GM12801 (cell line): Measurements from ENCODE around the gene SMG6.

Experiments
- TF ChIP-seq, protein P1 (sequence below): IDR thresholded peaks from one replicate; pipeline ENCODE4 v1.5.1; 2011; ENCODE audit warnings: control low read depth; ENCODE audit not compliant: insufficient read length; ENCODE audit errors: extremely low read depth

SMG6 gene

DNA sequence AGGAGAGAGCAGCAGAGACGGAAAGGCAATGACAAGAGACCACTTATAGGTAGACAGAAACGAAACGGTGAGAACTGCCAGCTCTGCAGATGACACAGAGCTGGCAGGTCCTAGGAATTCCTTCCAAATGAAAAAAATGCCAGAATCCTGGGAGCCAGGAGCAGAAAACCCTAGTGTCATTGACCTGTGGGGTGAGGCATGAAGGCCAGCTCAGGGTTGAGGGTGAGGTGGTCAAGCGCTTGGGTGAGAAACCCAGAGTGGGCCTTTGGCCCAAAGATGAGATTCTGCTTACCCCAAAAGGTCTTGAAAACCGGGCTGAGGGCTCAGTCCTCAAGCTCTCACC is 239.5 kb downstream of the SMG6 start:
- TF ChIP-seq, protein P1, sequence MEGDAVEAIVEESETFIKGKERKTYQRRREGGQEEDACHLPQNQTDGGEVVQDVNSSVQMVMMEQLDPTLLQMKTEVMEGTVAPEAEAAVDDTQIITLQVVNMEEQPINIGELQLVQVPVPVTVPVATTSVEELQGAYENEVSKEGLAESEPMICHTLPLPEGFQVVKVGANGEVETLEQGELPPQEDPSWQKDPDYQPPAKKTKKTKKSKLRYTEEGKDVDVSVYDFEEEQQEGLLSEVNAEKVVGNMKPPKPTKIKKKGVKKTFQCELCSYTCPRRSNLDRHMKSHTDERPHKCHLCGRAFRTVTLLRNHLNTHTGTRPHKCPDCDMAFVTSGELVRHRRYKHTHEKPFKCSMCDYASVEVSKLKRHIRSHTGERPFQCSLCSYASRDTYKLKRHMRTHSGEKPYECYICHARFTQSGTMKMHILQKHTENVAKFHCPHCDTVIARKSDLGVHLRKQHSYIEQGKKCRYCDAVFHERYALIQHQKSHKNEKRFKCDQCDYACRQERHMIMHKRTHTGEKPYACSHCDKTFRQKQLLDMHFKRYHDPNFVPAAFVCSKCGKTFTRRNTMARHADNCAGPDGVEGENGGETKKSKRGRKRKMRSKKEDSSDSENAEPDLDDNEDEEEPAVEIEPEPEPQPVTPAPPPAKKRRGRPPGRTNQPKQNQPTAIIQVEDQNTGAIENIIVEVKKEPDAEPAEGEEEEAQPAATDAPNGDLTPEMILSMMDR, result no peak

DNA sequence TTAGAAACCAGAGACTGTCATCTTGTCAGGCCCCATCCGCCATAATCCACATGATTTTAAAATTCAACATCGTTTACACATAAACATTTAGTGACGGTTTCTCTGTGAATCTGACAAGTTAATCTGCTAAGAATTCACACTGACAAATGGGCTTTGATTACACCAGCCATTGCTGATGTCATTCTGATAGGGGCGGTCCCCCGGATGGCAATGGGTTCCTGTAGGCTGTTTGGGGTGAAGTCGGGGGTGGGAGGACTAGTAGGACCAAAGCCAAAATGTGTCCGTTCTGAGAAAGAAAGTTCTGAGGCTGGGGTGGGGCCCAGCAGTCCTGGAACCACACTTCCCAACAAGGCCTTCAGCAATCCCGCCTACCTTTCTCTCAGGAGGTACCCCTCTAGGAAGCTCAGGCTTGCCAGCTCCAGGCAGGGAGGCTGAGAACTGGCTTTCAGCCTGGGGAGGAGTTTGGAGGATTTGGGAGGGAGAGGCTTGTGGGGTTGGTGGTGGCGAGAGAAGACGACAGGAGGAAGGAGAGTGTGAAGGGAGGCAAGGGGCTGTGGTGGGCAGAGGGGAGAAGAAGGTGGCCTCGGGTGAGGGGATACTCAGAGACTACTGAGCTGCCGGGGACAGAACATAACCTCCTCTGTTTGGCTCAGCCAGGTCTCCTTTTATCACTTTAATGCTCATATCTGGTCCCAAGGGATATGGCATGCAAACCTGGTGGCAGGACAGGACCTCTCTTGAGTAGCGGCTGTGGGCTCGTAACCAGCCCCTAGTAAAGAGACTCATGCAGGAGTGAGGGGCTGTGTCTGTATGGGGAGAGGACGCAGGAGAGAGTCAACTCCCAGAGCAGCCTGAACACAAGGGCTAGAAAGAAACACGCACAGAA is 240.1 kb downstream of the SMG6 start:
- TF ChIP-seq, protein P1, result no peak

GRCh38 chr17:2062571-2063183 is 240.9 kb downstream of the SMG6 start:
- TF ChIP-seq, protein P1, result no peak

DNA sequence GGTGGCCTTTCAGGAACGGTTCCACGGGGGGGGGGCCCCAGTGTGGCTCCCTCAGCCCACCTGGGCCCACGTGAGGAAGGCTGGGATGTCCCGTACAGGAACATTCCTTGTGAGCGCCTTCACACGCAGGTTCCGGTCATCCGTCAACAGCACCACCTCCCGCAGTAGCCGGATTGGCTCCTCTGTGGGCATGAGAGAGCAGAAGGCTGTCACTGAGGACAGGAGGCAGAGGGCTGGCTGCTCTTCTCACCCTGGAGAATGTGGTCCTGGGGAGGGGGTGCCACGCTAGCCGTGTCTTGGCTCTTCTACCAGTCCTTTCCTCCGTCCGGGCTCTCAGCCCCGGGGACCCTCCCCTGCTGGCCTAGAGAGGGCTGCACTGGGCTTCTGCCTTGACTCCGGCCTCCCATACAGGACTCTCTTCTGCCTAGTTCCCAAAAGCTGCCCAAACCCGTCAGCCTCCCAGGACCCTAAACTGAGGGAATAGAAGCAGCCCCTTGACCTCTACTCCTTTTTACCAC is 242.1 kb downstream of the SMG6 start:
- TF ChIP-seq, protein P1, result no peak

- TF ChIP-seq, protein P1, result no peak
Observed at GRCh38 chr17:2060681-2061440, 242.7 kb downstream of the SMG6 start.

DNA sequence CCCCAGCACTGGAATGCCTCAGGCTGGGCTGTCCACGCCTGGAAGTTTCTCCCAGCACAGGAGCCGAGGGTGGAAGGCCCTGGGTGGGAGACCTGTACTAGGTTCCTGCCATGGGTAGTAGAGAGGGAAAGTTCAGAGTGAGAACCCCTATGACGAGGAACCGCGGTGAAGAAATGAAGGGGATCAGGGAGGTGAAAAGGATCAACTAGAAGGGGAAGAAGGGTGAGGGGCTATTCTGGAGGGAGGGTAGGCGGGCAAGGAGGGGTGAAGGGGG is 243.3 kb downstream of the SMG6 start:
- TF ChIP-seq, protein P1, result no peak

GRCh38 chr17:2059547-2060384 is 243.8 kb downstream of the SMG6 start:
- TF ChIP-seq, protein P1, result no peak
